Measurements from ENCODE around the gene BICDL1.

BICDL1 gene

DNA sequence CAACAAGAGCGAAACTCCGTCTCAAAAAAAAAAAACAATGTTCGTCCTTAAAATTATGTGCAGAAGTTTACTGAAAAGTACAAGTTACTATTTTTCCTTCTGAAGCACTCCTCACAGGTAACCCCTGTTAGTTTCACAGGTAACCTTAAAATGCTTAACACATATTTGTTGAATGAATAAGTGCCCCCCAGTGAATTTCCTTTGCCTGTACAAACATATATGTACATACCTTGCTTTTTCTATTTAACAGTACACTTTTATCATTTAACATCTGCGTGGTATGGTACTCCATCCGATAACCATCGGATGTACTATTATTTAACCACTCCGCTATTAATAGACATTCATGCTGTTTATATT is 128.9 kb downstream of the BICDL1 start:
- Histone ChIP-seq H2AFZ (ENCODE audit: low read depth, low read length, severe bottlenecking) (no peak overlapping the region), H3K4me3 (ENCODE audit: insufficient read depth, low read length, poor library complexity, severe bottlenecking) (peak overlapping the region; percentile 78), H3K9me3 (ENCODE audit: insufficient read depth, low read length) (no peaks in the 10 kb centered on the region), H3F3A (ENCODE audit: insufficient read depth) (peaks cover 29% of the 10 kb centered on the region), H3K79me2 (ENCODE audit: insufficient read depth, low read length) (peaks cover 53% of the 10 kb centered on the region), H4K20me1 (ENCODE audit: low read depth, low read length) (no peaks in the 10 kb centered on the region; the same call in 1 of the 2 replicates), H3K36me3 (ENCODE audit: low read length) (peaks cover 3% of the 10 kb centered on the region; the same call in 1 of the 2 replicates), H3K27ac (ENCODE audit: low read depth, low read length) (peak overlapping the region; percentile 78), H3K9me2 (replicated peaks; ENCODE audit: insufficient read depth, low read length) (no peaks in the 10 kb centered on the region), H3K4me2 (ENCODE audit: low read depth, low read length, poor library complexity, severe bottlenecking) (peak overlapping the region; percentile 86), H3K27me3 (ENCODE audit: low read length) (no peaks in the 10 kb centered on the region), H3K9ac (ENCODE audit: low read length) (peak overlapping the region; percentile 86)
- TF ChIP-seq CTCF (IDR thresholded peaks at IDR 0.05; ENCODE audit: insufficient read depth, low read length, poor library complexity, severe bottlenecking) (no peak), EZH2phosphoT487 (conservative IDR thresholded peaks at IDR 0.05; ENCODE audit: low read length) (no peak)

- Histone ChIP-seq H4K20me1 (ENCODE audit: low read depth, low read length) (no peaks in the 10 kb centered on the region; the same call in 1 of the 2 replicates), H3K9ac (ENCODE audit: low read length) (peak overlapping the region; percentile 86), H3K27ac (ENCODE audit: low read depth, low read length) (peak overlapping the region; percentile 78), H3K4me3 (ENCODE audit: insufficient read depth, low read length, poor library complexity, severe bottlenecking) (peak overlapping the region; percentile 78), H3F3A (ENCODE audit: insufficient read depth) (peaks cover 29% of the 10 kb centered on the region), H3K36me3 (ENCODE audit: low read length) (peaks cover 3% of the 10 kb centered on the region; the same call in 1 of the 2 replicates), H3K4me2 (ENCODE audit: low read depth, low read length, poor library complexity, severe bottlenecking) (peak overlapping the region; percentile 86), H2AFZ (ENCODE audit: low read depth, low read length, severe bottlenecking) (no peak overlapping the region), H3K27me3 (ENCODE audit: low read length) (no peaks in the 10 kb centered on the region), H3K9me2 (replicated peaks; ENCODE audit: insufficient read depth, low read length) (no peaks in the 10 kb centered on the region), H3K9me3 (ENCODE audit: insufficient read depth, low read length) (no peaks in the 10 kb centered on the region), H3K79me2 (ENCODE audit: insufficient read depth, low read length) (peaks cover 47% of the 10 kb centered on the region)
- TF ChIP-seq EZH2phosphoT487 (conservative IDR thresholded peaks at IDR 0.05; ENCODE audit: low read length) (no peak), CTCF (IDR thresholded peaks at IDR 0.05; ENCODE audit: insufficient read depth, low read length, poor library complexity, severe bottlenecking) (no peak)
Observed at GRCh38 chr12:120118321-120119061, 129.5 kb downstream of the BICDL1 start.

GRCh38 chr12:120119271-120119973 is 130.4 kb downstream of the BICDL1 start:
- H3K9me2 ChIP-seq (replicated peaks; ENCODE audit: insufficient read depth, low read length) = no peaks in the 10 kb centered on the region
- peaks cover 38% of the 10 kb centered on the region for H3K79me2 ChIP-seq (ENCODE audit: insufficient read depth, low read length)
- no peaks in the 10 kb centered on the region for H3K9me3 ChIP-seq (ENCODE audit: insufficient read depth, low read length)
- TF ChIP-seq CTCF (IDR thresholded peaks at IDR 0.05; ENCODE audit: insufficient read depth, low read length, poor library complexity, severe bottlenecking) (no peak), EZH2phosphoT487 (conservative IDR thresholded peaks at IDR 0.05; ENCODE audit: low read length) (no peak)
- H3K4me2 ChIP-seq (ENCODE audit: low read depth, low read length, poor library complexity, severe bottlenecking) = peak overlapping the region; percentile 86
- no peaks in the 10 kb centered on the region; the same call in 1 of the 2 replicates for H4K20me1 ChIP-seq (ENCODE audit: low read depth, low read length)
- H3K27me3 ChIP-seq (ENCODE audit: low read length) = no peaks in the 10 kb centered on the region
- H2AFZ ChIP-seq (ENCODE audit: low read depth, low read length, severe bottlenecking) = no peak overlapping the region
- no peak overlapping the region for H3K4me3 ChIP-seq (ENCODE audit: insufficient read depth, low read length, poor library complexity, severe bottlenecking)
- H3K9ac ChIP-seq (ENCODE audit: low read length) = peak overlapping the region; percentile 16
- peaks cover 29% of the 10 kb centered on the region for H3F3A ChIP-seq (ENCODE audit: insufficient read depth)
- peak overlapping the region; percentile 78 for H3K27ac ChIP-seq (ENCODE audit: low read depth, low read length)
- peaks cover 3% of the 10 kb centered on the region; the same call in 1 of the 2 replicates for H3K36me3 ChIP-seq (ENCODE audit: low read length)
